Measurements from ENCODE around the gene MYO6. TPM values are rescaled to one million over a fixed set of nuclear protein-coding genes. Genes with fewer than 3 reads are reported as not detected.

Gene MYO6
- total RNA-seq, 1 experiment from 2014 or later = 26.8 TPM

DNA sequence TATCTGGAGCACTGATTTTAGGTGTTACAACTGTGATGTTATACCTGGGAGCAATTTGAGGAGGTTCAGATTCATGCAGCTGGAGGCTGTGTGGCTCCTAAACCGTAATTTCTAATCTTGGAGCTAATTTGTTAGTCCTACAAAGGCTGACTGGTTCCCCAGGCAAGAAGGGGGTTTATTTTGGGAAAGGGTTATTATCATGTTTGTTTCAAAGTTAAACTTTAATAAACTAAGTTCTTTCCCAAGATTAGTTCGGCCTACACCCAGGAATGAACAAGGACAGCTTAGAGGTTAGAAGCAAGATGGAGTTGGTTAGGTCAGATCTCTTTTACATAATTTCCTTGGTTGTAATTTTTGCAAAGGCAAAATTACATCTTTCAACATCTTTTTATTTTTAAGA, 135.8 kb downstream of the MYO6 start:
- Mint-ChIP-seq H3K4me1 (ENCODE audit: insufficient read depth, unreplicated experiment) (no peaks in the 10 kb centered on the region), H3K4me3 (ENCODE audit: unreplicated experiment) (no peak overlapping the region), H3K27me3 (ENCODE audit: insufficient read depth, unreplicated experiment) (no peaks in the 10 kb centered on the region), H3K27ac (ENCODE audit: low read depth, unreplicated experiment) (no peak overlapping the region), H3K9me3 (ENCODE audit: unreplicated experiment) (no peaks in the 10 kb centered on the region), H3K36me3 (ENCODE audit: insufficient read depth, unreplicated experiment) (peaks cover 7% of the 10 kb centered on the region)
- intact Hi-C loops (cut with micrococcal nuclease) = no loop called here
- no peak for DNase-seq (ENCODE audit: unreplicated experiment)
- ChIA-PET CTCF (interaction anchor here (0.6 to 10.3 kb wide), 3 partner anchors 8 to 683 kb away, joined by 3 to 80 read pairs (median 3); no protein-coding TSS in a partner anchor), POLR2A (interaction anchor here (0.7 kb wide), 1 partner anchor 8 kb away, joined by 4 read pairs; no protein-coding TSS in a partner anchor)
- TF ChIP-seq, protein P1, sequence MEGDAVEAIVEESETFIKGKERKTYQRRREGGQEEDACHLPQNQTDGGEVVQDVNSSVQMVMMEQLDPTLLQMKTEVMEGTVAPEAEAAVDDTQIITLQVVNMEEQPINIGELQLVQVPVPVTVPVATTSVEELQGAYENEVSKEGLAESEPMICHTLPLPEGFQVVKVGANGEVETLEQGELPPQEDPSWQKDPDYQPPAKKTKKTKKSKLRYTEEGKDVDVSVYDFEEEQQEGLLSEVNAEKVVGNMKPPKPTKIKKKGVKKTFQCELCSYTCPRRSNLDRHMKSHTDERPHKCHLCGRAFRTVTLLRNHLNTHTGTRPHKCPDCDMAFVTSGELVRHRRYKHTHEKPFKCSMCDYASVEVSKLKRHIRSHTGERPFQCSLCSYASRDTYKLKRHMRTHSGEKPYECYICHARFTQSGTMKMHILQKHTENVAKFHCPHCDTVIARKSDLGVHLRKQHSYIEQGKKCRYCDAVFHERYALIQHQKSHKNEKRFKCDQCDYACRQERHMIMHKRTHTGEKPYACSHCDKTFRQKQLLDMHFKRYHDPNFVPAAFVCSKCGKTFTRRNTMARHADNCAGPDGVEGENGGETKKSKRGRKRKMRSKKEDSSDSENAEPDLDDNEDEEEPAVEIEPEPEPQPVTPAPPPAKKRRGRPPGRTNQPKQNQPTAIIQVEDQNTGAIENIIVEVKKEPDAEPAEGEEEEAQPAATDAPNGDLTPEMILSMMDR (IDR thresholded peaks at IDR 0.05; ENCODE audit: unreplicated experiment) = no peak
- no TSS peak for BruUV-seq (replicated peaks)

DNA sequence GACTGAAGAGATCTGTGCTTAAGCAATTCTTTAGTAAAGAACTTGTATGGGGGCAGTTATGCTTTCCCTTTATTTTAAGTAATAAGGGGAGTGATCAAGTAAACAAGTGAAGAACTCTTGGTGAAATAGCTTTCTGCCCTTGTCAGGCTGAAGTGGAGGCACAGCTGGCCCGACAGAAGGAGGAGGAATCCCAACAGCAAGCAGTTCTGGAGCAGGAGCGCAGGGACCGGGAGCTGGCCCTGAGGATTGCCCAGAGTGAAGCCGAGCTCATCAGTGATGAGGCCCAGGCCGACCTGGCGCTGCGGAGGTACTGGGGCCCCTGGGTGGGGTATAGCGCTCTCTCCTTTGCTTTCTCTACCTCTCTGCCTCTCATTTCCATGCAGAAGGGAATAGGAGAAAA, 143.3 kb downstream of the MYO6 start:
- intact Hi-C loops (cut with micrococcal nuclease) = loop anchor here (5.0 kb wide), 1 partner anchor 790 kb away; no protein-coding TSS in a partner anchor
- H3K27ac Mint-ChIP-seq (ENCODE audit: low read depth, unreplicated experiment) = peak overlapping the region; percentile 6

DNA sequence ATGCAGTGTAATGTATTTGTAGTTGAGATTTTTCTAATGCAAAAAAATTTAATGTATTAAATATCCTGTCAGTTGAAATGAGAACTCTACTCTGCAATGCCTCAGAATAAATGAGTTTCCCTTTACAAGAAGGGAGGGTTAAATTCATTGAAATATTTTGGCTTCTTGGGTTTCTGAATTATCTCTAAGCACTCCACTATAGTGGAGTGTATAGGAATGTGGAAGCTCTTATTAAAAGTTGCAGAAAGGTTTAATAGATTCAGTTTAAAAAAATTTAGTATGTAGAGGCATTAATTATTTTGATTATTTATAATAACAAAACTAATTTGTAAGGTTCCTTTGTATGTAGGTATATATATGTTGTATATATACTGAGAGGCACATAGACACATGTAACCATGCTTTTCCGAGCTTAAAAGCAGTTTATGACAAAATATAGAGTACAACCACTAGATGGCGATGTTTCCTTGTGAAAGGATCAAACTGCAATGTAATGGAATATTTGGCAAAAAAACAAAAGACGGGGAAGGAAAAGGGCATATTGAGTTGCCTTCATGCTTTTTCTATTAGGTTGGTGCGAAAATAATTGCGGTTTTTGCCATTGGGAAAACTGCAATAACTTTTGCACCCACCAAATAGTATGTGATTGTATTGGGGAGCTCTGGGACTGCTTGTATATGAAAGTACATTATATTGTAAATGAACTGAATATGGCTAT, 144.2 kb downstream of the MYO6 start:
- H3K27ac Mint-ChIP-seq (ENCODE audit: low read depth, unreplicated experiment) = no peak overlapping the region
- H3K9me3 Mint-ChIP-seq (ENCODE audit: unreplicated experiment) = no peaks in the 10 kb centered on the region
- peaks cover 13% of the 10 kb centered on the region for H3K36me3 Mint-ChIP-seq (ENCODE audit: insufficient read depth, unreplicated experiment)
- TF ChIP-seq, protein P1 (IDR thresholded peaks at IDR 0.05; ENCODE audit: unreplicated experiment) = peak; percentile 62
- ChIA-PET POLR2A (interaction anchor here (0.5 to 1.2 kb wide), 4 partner anchors 8 to 179 kb away, joined by 3 to 4 read pairs (median 4); partner anchors contain the start of gene IMPG1), CTCF (interaction anchor here (0.5 to 5.0 kb wide), 34 partner anchors 12 to 1967 kb away, joined by 3 to 80 read pairs (median 4); no protein-coding TSS in a partner anchor)
- intact Hi-C loops (cut with micrococcal nuclease) = loop anchor here (1.0 to 5.0 kb wide), 2 partner anchors 789 to 1564 kb away; no protein-coding TSS in a partner anchor
- DNase-seq (ENCODE audit: unreplicated experiment) = peak; percentile 72
- no peaks in the 10 kb centered on the region for H3K27me3 Mint-ChIP-seq (ENCODE audit: insufficient read depth, unreplicated experiment)
- H3K4me1 Mint-ChIP-seq (ENCODE audit: insufficient read depth, unreplicated experiment) = peaks cover 10% of the 10 kb centered on the region
- no peak overlapping the region for H3K4me3 Mint-ChIP-seq (ENCODE audit: unreplicated experiment)
- no TSS peak for BruUV-seq (replicated peaks)

More for the DNA sequence above, 143.3 kb downstream of the MYO6 start:
- POLR2A ChIA-PET = interaction anchor here (0.7 to 1.2 kb wide), 2 partner anchors 8 to 16 kb away, joined by 4 read pairs; no protein-coding TSS in a partner anchor
- BruUV-seq (replicated peaks) = no TSS peak
- TF ChIP-seq, protein P1 (IDR thresholded peaks at IDR 0.05; ENCODE audit: unreplicated experiment) = no peak
- Mint-ChIP-seq H3K4me3 (ENCODE audit: unreplicated experiment) (no peak overlapping the region), H3K9me3 (ENCODE audit: unreplicated experiment) (no peaks in the 10 kb centered on the region), H3K36me3 (ENCODE audit: insufficient read depth, unreplicated experiment) (peaks cover 16% of the 10 kb centered on the region), H3K4me1 (ENCODE audit: insufficient read depth, unreplicated experiment) (peaks cover 10% of the 10 kb centered on the region), H3K27me3 (ENCODE audit: insufficient read depth, unreplicated experiment) (no peaks in the 10 kb centered on the region)
- no peak for DNase-seq (ENCODE audit: unreplicated experiment)
- CTCF ChIA-PET = interaction anchor here (0.5 to 5.0 kb wide), 13 partner anchors 11 to 1967 kb away, joined by 3 to 80 read pairs (median 4); no protein-coding TSS in a partner anchor

DNA sequence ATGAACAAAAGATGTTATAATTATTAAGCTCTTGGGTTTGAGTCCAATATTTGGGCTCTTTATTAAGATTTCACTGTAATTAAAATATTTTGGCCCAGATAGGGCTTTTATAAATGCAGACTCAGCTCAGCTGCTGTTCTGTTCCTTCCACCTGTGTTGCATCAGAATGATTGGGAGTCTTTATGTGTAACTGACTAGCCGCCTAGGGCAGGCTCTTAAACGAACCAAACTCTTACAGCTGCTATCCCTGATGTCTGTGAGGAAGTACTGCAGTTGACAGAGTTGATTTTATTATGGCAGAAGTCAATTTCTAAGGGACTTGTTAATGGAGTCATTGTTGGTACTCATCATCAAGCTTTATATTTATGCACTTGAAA, 144.7 kb downstream of the MYO6 start:
- intact Hi-C loops (cut with micrococcal nuclease) = loop anchor here (1.0 to 5.0 kb wide), 2 partner anchors 789 to 1564 kb away; no protein-coding TSS in a partner anchor
- no TSS peak for BruUV-seq (replicated peaks)
- CTCF ChIA-PET = interaction anchor here (0.5 to 5.0 kb wide), 27 partner anchors 11 to 1819 kb away, joined by 3 to 80 read pairs (median 4); no protein-coding TSS in a partner anchor
- peaks cover 10% of the 10 kb centered on the region for H3K4me1 Mint-ChIP-seq (ENCODE audit: insufficient read depth, unreplicated experiment)
- no peak overlapping the region for H3K4me3 Mint-ChIP-seq (ENCODE audit: unreplicated experiment)
- H3K27ac Mint-ChIP-seq (ENCODE audit: low read depth, unreplicated experiment) = no peak overlapping the region
- no peaks in the 10 kb centered on the region for H3K9me3 Mint-ChIP-seq (ENCODE audit: unreplicated experiment)
- TF ChIP-seq, protein P1 (IDR thresholded peaks at IDR 0.05; ENCODE audit: unreplicated experiment) = no peak
- peaks cover 12% of the 10 kb centered on the region for H3K36me3 Mint-ChIP-seq (ENCODE audit: insufficient read depth, unreplicated experiment)
- no peak for DNase-seq (ENCODE audit: unreplicated experiment)
- no peaks in the 10 kb centered on the region for H3K27me3 Mint-ChIP-seq (ENCODE audit: insufficient read depth, unreplicated experiment)
- POLR2A ChIA-PET = interaction anchor here (0.7 to 1.2 kb wide), 2 partner anchors 9 to 791 kb away, joined by 3 to 4 read pairs; no protein-coding TSS in a partner anchor
